Measurements from ENCODE around the gene TEKT2.

TEKT2 gene

GRCh38 chr1:36083635-36084496 is at the start of gene TEKT2:
TSS of gene TEKT2 (plus strand) at chr1:36084094. CDS start at chr1:36084922, 828 bp downstream.
- peak; percentile 92 for DNase-seq

- DNase-seq: no peak
These were observed 49.2 kb upstream of the TEKT2 start for GRCh38 chr1:36034692-36035091.

GRCh38 chr1:36035154-36035553 is 48.7 kb upstream of the TEKT2 start:
- DNase-seq: no peak

GRCh38 chr1:36040238-36040637 is 43.7 kb upstream of the TEKT2 start:
- DNase-seq: no peak

- DNase-seq: no peak
These were observed 32.1 kb upstream of the TEKT2 start for GRCh38 chr1:36051821-36052220.

- no peak for DNase-seq
These were observed 29.9 kb upstream of the TEKT2 start for GRCh38 chr1:36053978-36054377.

- DNase-seq: no peak
These were observed 28.2 kb upstream of the TEKT2 start for GRCh38 chr1:36055706-36056105.

GRCh38 chr1:36062315-36062714 is 21.6 kb upstream of the TEKT2 start:
- DNase-seq: no peak

GRCh38 chr1:36067871-36068270 is 16.0 kb upstream of the TEKT2 start:
- DNase-seq: no peak

GRCh38 chr1:36068866-36069265 is 15.0 kb upstream of the TEKT2 start:
- DNase-seq: no peak

GRCh38 chr1:36070349-36070748 is 13.5 kb upstream of the TEKT2 start:
- peak; percentile 10 for DNase-seq

- DNase-seq: no peak
These were observed 6.8 kb upstream of the TEKT2 start for GRCh38 chr1:36076979-36077573.

GRCh38 chr1:36080236-36080635 is 3.7 kb upstream of the TEKT2 start:
- DNase-seq: no peak

- no peak for DNase-seq
These were observed 3.1 kb upstream of the TEKT2 start for GRCh38 chr1:36080801-36081200.

- peak; percentile 34 for DNase-seq
These were observed 1.9 kb upstream of the TEKT2 start for GRCh38 chr1:36081926-36082485.

GRCh38 chr1:36083219-36083618 is 675 bp upstream of the TEKT2 start:
- no peak for DNase-seq

GRCh38 chr1:36084497-36085115 is 712 bp downstream of the TEKT2 start:
- peak; percentile 73 for DNase-seq

GRCh38 chr1:36085126-36085525 is 1.2 kb downstream of the TEKT2 start:
- DNase-seq: no peak

- DNase-seq: no peak
These were observed 2.0 kb downstream of the TEKT2 start for GRCh38 chr1:36085686-36086526.

GRCh38 chr1:36086529-36087232 is 2.8 kb downstream of the TEKT2 start:
- DNase-seq: no peak

GRCh38 chr1:36087233-36088123 is 3.6 kb downstream of the TEKT2 start:
- DNase-seq: no peak
